ENCODE data around the gene ADCK1. TPM values are rescaled to one million over a fixed set of nuclear protein-coding genes. Genes with fewer than 3 reads are reported as not detected.

The ADCK1 gene
- total and polyA plus RNA-seq, 9 of the 15 experiments (the other 6 are each of a cell fraction or from before 2014, with no cell fraction given) = 2.8 to 8.9 (median 4.3) TPM

DNA sequence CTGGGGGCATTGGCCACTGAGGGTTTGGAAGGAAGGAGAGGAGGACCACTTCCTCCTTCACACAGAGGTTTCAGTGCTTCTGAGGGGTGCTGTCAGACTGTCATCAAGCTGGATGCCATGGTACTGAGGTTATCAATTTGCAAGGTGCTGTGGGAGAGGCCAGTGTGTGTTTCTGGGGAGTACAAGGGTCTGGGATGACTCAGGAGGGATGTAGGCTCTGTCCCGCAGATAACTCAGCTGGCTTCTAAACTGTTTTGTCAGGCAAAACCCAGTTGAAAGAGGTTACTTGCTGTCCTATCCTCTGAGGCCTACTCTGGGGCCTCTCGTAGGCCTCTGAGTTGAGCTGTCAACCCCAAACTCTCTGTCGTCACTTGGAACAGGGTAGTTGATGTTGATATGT is 22.8 kb downstream of the ADCK1 start:
- peak; percentile 62 for ATAC-seq
- in situ Hi-C loops (cut with MboI) (no loop called here), intact Hi-C loops (cut with micrococcal nuclease) (no loop called here)
- peak overlapping the region; percentile 53 for H3K4me2 ChIP-seq (ENCODE audit: insufficient read depth, low read length)
- CTCF ChIA-PET (ENCODE audit: low intra/inter-chr PET ratio) = no interaction called here
- H2AFZ ChIP-seq (ENCODE audit: low read depth, low read length) = peak overlapping the region; percentile 71
- 8% methylated on average over 3 of the region's 3 CpGs for WGBS (ENCODE audit: insufficient coverage, low coverage, missing lambda C conversion rate)
- H3K9me3 ChIP-seq (replicated peaks; ENCODE audit: control insufficient read depth, insufficient read depth, low read depth, low read length) = no peaks in the 10 kb centered on the region
- FAIRE-seq = peak; percentile 89
- POLR2A ChIA-PET = interaction anchor here (0.7 to 1.2 kb wide), 2 partner anchors 10 to 52 kb away, joined by 3 read pairs; no protein-coding TSS in a partner anchor
- peak in 3 of 4 experiments; percentile 19 to 77 (median 65) for DNase-seq (ENCODE audit: extremely low read depth in 1 of 4, low spot score in 3 of 4)
- peak overlapping the region in 1 of 2 experiments; percentile 26; a peak in 2 of 4 replicates for H3K9ac ChIP-seq (ENCODE audit: insufficient read depth in 1 of 2, low read depth in 2 of 2, low read length in 2 of 2)
- H3K27me3 ChIP-seq (ENCODE audit: control insufficient read depth in 2 of 2, insufficient read depth in 2 of 2, low read length in 2 of 2) = no peaks in the 10 kb centered on the region
- H3K9me1 ChIP-seq (ENCODE audit: control insufficient read depth, insufficient read depth, low read length) = no peaks in the 10 kb centered on the region
- peaks cover 12% of the 10 kb centered on the region; the same call in 2 of the 3 replicates for H3K36me3 ChIP-seq (ENCODE audit: control insufficient read depth, insufficient read depth, low read length)
- peak overlapping the region; percentile 67; the same call in 2 of the 3 replicates for H3K27ac ChIP-seq (ENCODE audit: extremely low read depth, low read depth, low read length)
- H3K4me3 ChIP-seq = no peak overlapping the region
- H3K79me2 ChIP-seq (ENCODE audit: control insufficient read depth, insufficient read depth, low read length) = no peaks in the 10 kb centered on the region
- peaks cover 20 to 34% of the 10 kb centered on the region in 2 experiments; a peak in 4 of 5 replicates for H3K4me1 ChIP-seq (replicated peaks in 1 of 2; ENCODE audit: control insufficient read depth in 2 of 2, insufficient read depth in 2 of 2, low read length in 2 of 2)
- no TSS peak for BruUV-seq (replicated peaks)
- no peaks in the 10 kb centered on the region for H4K20me1 ChIP-seq (replicated peaks; ENCODE audit: control insufficient read depth, insufficient read depth, low read length)
- TF ChIP-seq CBFA2T2 (conservative IDR thresholded peaks at IDR 0.05) (peak; percentile 67), EGR1 (conservative IDR thresholded peaks at IDR 0.05) (0 out of 2 replicates have a peak, but pooled peaks have one; percentile 0), CTBP1 (IDR thresholded peaks at IDR 0.05; ENCODE audit: borderline replicate concordance) (peak; percentile 26; the same call in 1 of the 2 replicates), MEIS2 (IDR thresholded peaks at IDR 0.05; ENCODE audit: partially characterized antibody) (peak; percentile 2), FOSL1 (tag; conservative IDR thresholded peaks at IDR 0.05) (0 out of 2 replicates have a peak, but pooled peaks have one; percentile 26), ZZZ3 (IDR thresholded peaks at IDR 0.05) (no peak), MAFF (IDR thresholded peaks at IDR 0.05; ENCODE audit: low read length) (peak; percentile 9; the same call in 1 of the 2 replicates), TCF3 (CRISPR knock-in tag; IDR thresholded peaks at IDR 0.05) (peak; percentile 71), SPI1 (IDR thresholded peaks at IDR 0.05; ENCODE audit: borderline replicate concordance, low read depth, low read length) (0 out of 2 replicates have a peak, but pooled peaks have one; percentile 26), NCOR1 (IDR thresholded peaks at IDR 0.05) (peak; percentile 39; the same call in 1 of the 2 replicates), NFE2 (IDR thresholded peaks at IDR 0.05; ENCODE audit: low read depth) (peak; percentile 23; the same call in 1 of the 2 replicates), ARID1B (IDR thresholded peaks at IDR 0.05) (0 out of 2 replicates have a peak, but pooled peaks have one; percentile 46), DPF2 (IDR thresholded peaks at IDR 0.05) (peak; percentile 48; the same call in 1 of the 2 replicates), DMBX1 (CRISPR knock-in tag; IDR thresholded peaks at IDR 0.05; ENCODE audit: borderline replicate concordance) (0 out of 2 replicates have a peak, but pooled peaks have one; percentile 24), CBFA2T3 (IDR thresholded peaks at IDR 0.05) (peak; percentile 83), POLR2AphosphoS5 (IDR thresholded peaks at IDR 0.05; ENCODE audit: control insufficient read depth, insufficient read depth, low read depth, low read length) (peak; percentile 27; the same call in 1 of the 2 replicates)
- TF ChIP-seq, protein P1, sequence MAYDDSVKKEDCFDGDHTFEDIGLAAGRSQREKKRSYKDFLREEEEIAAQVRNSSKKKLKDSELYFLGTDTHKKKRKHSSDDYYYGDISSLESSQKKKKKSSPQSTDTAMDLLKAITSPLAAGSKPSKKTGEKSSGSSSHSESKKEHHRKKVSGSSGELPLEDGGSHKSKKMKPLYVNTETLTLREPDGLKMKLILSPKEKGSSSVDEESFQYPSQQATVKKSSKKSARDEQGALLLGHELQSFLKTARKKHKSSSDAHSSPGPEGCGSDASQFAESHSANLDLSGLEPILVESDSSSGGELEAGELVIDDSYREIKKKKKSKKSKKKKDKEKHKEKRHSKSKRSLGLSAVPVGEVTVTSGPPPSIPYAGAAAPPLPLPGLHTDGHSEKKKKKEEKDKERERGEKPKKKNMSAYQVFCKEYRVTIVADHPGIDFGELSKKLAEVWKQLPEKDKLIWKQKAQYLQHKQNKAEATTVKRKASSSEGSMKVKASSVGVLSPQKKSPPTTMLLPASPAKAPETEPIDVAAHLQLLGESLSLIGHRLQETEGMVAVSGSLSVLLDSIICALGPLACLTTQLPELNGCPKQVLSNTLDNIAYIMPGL (CRISPR knock-in tag; IDR thresholded peaks at IDR 0.05) = no peak
- TF ChIP-seq, protein P2, sequence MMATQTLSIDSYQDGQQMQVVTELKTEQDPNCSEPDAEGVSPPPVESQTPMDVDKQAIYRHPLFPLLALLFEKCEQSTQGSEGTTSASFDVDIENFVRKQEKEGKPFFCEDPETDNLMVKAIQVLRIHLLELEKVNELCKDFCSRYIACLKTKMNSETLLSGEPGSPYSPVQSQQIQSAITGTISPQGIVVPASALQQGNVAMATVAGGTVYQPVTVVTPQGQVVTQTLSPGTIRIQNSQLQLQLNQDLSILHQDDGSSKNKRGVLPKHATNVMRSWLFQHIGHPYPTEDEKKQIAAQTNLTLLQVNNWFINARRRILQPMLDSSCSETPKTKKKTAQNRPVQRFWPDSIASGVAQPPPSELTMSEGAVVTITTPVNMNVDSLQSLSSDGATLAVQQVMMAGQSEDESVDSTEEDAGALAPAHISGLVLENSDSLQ (IDR thresholded peaks at IDR 0.05) = peak; percentile 56; the same call in 1 of the 2 replicates
- TF ChIP-seq, protein P3, sequence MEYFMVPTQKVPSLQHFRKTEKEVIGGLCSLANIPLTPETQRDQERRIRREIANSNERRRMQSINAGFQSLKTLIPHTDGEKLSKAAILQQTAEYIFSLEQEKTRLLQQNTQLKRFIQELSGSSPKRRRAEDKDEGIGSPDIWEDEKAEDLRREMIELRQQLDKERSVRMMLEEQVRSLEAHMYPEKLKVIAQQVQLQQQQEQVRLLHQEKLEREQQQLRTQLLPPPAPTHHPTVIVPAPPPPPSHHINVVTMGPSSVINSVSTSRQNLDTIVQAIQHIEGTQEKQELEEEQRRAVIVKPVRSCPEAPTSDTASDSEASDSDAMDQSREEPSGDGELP (CRISPR knock-in tag; IDR thresholded peaks at IDR 0.05; ENCODE audit: borderline replicate concordance) = peak; percentile 31; the same call in 1 of the 2 replicates
- TF ChIP-seq, protein P4, sequence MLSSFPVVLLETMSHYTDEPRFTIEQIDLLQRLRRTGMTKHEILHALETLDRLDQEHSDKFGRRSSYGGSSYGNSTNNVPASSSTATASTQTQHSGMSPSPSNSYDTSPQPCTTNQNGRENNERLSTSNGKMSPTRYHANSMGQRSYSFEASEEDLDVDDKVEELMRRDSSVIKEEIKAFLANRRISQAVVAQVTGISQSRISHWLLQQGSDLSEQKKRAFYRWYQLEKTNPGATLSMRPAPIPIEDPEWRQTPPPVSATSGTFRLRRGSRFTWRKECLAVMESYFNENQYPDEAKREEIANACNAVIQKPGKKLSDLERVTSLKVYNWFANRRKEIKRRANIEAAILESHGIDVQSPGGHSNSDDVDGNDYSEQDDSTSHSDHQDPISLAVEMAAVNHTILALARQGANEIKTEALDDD (IDR thresholded peaks at IDR 0.05) = peak; percentile 47; the same call in 1 of the 2 replicates

Measured in K562 (cell line).